SIG-M5 treated with dmso at 0.1 percent for 504 hours (cell line): Measurements from ENCODE around the gene AXL.
"Not testable (repeated sequence)": the region's sequence is repeated elsewhere in the genome, so short reads cannot be mapped to it uniquely, and the experiment has no call there.

Experiments used
- DNase-seq: peaks from one replicate; lab custom pipeline; 2025; ENCODE audit not compliant: unreplicated experiment; lab: John Stamatoyannopoulos, UW

Gene AXL

DNA sequence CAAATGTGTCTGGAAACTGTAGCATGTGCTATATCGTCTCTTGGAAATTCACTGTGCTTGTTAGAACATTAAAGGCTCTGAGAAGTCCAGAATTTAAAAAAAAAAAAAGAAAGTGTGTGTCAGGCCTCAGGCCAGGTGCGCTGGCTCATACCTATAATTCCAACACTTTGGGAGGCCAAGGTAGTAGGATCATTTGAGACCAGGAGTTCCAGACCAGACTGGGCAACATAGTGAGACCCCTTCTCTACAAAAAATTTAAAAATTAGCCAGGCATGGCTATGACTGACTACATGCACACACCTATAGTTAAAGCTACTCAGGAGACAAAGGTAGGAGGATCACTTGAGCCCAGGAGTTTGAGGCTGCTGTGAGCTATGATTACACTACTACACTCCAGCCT lies 50.0 kb downstream of the AXL start:
- no peak for DNase-seq

DNA sequence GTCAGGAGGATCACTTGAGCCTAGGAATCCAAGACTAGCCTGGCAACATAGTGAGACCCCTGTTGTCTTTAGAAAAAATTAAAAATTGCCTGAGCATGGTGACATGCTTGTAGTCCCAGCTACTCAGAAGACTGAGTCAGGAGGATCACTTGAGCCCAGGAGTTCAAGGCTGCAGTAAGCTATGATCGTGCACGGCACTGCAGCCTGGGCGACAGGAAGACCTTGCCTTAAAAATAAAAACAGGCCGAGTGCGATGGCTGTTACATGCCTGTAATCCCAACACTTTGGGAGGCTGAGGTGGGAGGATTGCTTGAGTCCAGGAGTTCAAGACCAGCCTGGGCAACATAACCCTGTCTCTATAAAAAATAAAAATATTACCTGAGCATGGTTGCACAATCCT lies 50.5 kb downstream of the AXL start:
- DNase-seq: no peak

DNA sequence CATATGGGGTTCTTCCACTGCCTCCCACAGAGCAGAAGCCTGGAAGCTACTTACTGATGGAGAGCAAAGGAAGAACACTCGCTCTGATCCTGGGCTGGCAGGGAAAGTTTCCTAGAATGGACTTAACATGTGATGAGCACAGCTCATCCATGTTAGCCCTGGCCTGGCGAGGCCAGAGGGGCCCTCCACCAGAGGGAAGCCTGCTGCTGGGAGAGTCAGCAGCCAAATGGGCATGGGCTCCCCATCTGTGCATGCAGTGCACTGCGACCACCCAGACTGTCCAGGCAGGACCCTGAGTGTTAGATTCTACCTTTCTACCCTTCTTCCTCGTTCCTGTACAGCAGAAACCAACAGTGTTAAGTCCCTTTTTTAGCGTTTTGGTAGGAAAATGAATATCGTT lies 54.1 kb downstream of the AXL start:
- DNase-seq: no peak

DNA sequence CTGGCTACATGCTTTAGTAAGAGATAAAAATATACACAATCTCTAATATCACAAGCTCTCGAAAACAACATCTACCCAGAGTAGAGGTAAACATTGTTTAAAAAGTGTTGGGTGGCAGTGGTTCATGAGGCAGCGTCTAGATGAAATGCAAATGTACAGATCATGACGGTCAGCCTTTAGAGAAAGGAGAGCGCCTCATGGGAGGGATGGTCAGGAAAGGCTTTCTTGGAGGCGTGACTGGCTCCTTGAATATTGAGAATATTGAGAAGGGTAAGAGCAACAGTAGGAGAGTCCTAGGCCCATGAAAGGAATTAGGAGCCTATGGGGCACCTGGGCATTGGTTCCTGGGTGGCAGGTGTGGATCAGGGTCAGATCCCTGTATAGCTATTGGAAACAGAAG lies 55.8 kb downstream of the AXL start:
- no peak for DNase-seq

DNA sequence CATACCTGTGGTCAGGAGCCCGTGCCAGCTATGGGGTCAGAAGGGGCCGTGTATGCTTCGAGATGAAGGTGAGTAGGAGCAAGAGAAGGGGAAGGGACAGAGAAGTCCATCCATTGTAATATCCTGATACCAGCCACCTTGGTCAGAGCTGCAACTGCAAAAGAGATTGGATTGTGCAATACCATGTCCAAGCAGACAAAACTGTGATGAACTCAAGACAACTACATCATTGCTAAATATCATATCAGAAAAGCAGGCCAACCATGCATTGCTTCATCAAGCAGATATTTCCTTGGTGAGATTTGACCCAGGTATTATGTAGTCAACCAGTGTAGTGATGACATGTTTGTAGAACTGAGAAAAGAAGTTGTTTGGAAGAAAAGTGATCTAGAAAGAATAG lies 57.2 kb downstream of the AXL start:
- DNase-seq: peak; percentile 13

DNA sequence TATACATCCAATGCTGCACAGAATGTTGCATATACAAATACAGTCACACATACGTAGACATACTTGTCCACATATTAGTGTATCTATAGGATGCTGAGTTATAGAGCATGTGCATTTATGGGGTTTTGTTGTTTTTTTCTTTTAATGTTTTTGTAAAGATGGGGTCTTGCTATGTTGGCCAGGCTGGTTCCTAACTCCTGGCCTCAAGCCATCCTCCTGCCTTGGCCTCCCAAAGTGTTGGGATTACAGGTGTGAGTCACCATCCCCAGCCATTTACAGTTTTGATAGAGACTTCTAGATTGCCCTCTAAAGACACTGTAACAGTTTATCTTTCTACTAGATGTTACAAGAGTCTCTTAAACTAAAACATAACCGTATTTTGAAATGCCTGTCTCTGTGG lies 59.5 kb downstream of the AXL start:
- DNase-seq: no peak

DNA sequence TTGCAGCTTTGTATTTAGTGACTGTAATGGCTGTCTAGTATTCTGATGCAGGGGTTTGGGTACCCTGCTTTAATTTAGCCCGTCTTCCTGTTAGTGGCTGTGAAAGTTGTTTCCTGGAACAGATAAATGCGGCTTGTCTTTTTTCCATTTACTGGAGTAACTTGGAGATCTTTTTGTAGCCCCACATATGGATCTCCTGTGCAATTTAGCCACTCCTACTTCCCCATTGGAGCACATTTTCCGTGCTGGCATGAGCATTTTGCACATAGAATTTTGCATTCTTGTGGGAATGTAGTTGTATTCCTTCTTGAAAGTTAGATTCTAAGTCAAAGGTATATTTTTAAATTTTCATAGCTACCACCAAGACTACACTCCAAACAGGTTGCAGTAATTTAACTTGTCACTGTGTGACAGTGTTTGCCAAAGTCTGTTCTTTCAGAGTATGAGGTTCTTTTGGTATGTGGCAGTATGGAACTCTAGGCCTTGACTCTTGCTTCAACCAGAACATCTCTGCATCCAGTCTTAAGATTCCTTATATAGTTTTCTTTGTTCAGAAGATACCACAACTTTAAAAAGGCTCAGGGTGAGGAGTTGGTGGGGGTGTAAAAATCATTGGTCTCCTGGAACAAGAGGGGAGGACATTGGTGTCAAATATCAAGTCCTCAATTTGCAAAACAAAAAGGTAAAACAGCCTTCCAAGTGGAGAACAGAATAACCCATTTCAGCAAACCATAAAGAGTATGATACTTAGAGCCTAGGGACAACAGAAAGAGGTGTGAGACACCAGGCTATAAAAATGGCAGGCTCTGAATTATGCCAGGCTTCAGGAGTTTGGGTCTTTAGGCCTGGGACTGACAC lies 69.9 kb downstream of the AXL start:
- DNase-seq: no peak

DNA sequence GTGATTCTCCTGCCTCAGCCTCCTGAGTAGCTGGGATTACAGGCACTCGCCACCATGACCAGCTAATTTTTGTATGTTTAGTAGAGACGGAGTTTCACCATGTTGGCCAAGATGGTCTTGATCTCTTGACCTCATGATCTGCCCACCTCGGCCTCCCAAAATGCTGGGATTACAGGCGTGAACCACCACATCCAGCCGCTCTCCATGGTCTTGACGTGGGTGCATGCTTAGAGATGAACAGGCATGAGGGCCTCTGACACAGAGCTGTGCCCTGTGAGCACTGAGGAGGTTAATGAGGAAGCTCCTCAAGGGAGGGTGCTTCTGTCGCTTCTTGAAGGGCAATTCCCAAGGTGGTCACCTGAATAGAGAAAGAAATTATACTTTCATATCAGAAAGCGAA lies 70.8 kb downstream of the AXL start:
- DNase-seq: not testable (repeated sequence)

DNA sequence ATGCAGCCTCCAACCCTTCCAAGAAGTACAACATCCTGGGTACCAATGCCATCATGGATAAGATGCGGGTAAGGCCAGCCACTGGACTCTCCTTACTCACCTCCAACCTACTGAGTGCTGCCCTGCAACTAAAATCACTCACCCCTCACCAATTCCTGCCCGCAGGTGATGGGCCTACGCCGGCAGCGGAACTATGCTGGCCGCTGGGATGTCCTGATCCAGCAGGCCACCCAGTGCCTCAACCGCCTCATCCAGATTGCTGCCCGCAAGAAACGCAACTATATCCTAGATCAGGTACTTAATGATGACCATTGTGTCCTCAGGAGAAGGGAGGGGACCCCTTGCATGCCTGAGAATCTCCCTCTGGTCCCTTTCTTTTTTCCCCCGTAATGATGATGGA lies 75.4 kb downstream of the AXL start:
- no peak for DNase-seq

DNA sequence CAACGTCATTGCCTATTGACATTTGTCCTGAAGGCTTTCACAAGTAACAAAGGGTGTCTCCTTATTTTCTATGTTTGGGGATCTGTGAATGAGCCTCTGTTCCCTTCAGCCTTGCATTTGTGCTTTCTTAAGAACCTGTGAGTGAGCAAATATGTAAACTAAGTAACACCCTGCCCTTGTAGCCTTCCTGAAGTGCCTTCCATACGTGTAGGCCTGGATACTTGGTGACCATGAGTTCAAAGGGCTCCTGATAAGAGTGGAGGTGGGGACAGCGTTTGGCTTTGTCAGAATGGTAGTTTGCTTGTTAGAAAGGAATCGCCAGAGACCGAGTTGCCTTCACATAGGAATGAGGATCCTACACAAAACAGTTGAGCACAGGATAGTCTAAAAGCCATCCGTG lies 76.5 kb downstream of the AXL start:
- no peak for DNase-seq

DNA sequence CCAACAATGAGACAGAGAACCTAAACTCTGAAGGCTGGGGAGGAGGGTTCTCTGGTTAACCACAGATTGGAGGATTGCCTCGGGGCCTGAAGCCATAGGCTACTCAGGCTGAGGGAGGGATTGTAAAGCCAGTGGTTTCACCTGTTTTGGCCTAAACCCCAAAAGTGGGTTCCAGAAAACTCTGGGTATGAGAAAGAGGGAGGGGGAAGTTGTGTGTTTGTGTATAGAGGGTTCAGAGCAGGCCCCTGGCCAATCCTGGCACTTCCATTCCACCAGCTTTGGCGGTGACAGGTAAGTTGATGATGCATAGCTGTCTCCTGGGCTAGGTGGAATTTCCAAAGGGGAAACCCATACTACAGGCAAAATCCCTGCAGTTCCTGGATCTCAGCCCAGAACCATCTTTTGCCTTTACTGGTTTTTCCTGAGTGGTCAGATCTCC lies 77.4 kb downstream of the AXL start:
- DNase-seq: no peak

DNA sequence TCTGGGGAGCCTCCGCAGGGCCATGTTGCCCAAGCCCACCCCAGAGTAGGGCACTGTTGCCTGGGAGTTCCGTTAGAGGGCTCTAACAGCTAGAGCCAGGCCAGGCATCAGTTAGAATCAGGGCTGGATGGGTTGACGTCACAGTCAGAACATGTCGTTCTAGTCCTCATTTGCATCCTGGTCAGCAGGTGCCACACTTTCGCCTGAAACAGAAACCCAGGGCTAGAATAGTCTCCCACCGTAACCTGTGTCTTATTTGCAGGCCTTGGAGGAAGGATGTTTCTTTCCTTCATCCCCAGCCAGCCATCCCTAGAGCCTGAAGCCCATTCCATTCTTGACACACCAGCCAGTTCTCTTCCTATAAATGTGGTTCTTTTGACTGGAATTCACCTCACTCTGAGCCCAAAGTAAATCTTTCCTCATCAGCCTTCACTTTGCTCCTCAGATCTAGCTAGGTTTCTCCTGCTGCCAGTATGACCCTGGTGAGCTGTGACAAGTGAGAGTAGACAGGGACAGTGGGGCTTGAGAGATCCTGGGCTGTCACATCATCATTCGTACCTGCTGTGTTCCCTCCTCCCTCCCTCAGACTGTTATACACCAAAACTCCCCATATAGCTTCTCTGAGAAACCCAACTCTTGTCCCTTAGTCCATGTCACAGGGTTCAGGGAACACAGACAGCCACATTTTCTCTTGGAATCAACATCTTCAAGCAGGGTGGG lies 78.8 kb downstream of the AXL start:
- no peak for DNase-seq

DNA sequence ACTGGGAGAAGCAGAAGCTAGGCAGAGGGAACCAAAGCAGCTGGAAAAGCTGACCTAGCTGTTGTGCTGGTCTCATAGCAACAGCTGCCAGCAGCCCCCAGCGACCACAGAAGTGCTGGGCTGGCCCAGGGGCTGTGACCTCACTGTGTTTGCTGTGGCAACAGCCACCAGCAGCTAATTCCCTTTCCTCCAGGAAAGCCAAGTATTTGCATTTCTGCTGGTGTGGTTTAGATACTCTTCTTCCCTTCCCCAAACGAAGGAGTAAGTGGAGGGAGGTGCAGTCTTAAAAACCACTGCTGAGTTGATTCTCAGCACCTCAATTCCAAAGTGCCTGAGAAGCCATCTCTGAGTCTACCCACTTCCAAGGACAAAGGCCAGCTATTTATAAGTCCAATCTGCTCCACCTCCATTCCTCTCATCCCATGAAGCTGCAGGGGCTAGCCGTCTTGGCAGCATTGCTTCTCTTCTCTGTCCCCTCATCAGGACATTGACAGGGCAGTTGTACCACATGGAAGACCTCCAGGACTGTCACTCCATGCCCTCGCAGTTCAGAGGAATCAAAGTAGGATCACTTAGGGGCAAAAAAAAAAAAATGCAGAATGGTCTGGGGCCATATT lies 79.4 kb downstream of the AXL start:
- DNase-seq: no peak

DNA sequence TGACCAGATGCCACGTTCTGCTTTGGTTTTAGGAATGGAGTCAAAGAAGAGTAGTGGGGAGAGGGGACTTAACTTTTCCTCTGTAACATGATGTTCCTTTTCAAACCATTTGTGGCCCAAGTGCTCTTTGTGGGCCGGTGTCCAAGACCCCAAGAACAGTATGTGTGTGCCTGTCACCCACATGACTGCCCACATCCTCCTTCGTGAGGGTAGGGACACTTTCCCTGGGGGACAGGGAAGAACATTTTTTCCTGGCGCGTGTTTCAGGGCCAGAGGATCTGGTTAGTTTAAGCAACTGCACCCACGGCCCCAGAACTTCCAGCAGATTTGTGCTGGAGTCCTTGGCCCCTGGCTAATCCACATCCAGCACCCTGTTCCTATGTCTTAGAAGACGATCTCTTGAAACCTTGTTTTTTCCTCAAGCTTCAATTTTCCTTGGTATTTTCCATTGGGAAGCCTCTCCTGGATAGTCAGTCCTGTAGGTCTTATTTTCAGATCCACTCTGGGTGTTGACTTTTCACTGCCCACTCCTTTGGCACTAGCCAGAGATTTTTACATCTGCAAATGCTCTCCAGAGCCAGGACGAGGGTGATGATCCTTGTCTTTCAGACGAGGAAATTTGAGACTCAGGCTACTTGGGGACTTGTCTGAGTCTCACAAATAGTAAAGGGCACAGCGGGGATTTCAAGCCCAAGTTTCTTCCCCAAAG lies 80.2 kb downstream of the AXL start:
- no peak for DNase-seq

DNA sequence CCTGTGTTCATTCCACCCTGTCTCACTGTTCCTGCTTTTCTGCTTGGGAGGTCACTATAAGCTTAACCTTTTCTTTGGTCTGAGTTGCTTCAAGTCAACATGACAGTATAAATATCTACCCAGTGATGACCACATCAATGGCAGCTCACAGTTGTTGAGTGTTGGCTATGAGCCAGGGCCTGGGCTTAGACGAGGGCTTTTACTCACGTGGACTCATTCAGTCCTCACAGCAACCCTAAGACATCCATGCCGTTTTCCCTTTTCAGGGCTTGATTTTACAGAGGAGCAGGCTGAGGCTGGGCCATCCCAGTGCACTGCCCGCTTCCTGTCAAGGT lies 80.7 kb downstream of the AXL start:
- no peak for DNase-seq

DNA sequence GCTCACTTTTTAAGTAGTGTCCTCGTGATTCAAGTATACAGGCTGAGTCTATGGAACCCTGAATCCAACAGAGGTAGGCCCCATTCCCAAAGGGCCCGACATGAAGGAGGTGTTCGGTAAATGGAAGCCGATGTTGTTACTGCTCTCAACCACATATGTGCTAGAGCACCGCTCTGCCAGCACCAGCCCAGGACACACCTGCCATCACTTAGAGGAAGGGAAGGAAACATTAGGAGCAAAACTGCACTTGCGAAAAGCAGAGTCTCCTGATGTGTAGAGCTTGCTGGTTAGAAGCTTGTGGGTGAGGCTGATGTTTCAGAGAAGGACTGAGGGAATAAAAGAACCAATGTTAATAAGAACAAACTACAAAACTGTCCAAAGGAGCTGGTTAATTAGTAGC lies 81.5 kb downstream of the AXL start:
- no peak for DNase-seq

DNA sequence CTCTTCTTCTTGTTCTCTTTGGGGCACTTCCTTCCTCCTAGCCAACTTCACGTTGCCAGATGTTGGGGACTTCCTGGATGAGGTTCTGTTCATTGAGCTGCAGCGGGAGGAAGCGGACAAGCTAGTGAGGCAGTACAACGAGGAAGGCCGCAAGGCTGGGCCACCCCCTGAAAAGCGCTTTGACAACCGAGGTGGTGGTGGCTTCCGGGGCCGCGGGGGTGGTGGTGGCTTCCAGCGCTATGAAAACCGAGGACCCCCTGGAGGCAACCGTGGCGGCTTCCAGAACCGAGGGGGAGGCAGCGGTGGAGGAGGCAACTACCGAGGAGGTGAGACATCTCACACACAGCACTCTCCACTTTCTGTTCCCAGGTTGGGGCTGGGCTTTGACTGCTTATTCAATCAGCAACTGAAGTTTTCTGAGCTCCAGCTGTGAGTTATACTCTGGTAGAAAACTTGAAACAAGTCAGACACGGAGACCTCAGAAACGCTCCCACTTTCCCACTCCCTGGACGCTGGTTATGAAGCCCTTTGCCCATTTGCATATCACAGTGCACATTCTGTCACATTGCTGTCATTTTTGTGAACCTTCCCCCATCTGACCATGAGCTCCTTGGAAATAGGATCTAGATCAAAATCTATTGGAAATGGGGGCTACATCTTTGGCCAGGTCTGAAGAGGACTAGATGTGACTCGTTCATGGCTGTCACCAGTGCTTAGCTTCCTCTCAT lies 83.8 kb downstream of the AXL start:
- DNase-seq: no peak

DNA sequence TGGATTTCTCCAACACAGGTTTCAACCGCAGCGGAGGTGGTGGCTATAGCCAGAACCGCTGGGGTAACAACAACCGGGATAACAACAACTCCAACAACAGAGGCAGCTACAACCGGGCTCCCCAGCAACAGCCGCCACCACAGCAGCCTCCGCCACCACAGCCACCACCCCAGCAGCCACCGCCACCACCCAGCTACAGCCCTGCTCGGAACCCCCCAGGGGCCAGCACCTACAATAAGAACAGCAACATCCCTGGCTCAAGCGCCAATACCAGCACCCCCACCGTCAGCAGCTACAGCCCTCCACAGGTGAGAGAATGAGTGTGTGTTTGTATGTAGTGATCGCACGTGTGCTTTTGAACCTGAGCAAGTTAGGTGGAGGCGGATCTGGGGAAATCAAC lies 84.9 kb downstream of the AXL start:
- DNase-seq: no peak

DNA sequence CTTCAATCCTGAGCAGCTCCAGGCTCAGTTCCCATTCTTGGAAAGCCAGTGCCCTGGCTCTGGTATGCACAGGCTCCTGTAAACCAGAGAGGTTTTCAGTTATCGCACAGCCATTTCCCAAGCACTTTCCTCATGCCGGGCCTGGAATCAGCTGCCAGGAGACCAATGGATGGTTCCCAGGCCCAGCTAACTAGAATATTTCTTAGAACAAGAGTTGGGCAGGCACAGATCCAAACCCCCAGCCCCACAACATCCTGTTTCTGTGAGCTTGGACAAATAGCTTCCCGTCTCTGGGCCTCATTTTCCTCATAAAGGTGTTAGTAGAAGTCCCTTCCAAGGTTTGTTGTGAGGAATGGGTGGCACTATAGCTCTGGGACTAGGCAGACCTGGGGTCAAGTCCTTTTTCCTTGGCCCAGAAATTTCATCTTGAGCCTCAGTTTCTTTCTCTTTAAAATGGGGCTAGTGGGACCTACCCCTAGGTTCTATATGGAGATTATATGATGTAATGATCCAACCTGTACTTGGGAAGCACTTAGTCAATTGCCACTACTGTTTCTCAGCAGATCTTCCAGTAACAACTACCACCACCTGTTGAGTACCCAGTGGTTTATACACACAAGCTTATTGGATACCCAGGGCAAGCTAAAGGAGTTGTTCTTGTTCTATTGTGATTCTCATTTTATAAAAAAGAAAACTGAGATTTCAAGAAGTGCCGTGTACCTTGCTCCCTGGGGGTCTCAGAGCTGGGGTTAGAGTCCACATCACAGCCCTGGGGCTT lies 85.9 kb downstream of the AXL start:
- no peak for DNase-seq
